Liver (tissue), 3 donors: ENCODE data around the gene DSTN.

Source experiments
- TAF1 ChIP-seq: conservative IDR thresholded peaks from 2 replicates; pipeline ENCODE4 v1.6.1; 2016; ENCODE audit warnings: antibody characterized with exemption, mild to moderate bottlenecking
- TF ChIP-seq, protein P1 (sequence below): fragments of 150-350 bp; IDR thresholded peaks from 2 replicates; pipeline ENCODE4 v1.5.1; 2017; ENCODE audit warnings: improper control_type of control experiment, low read depth, low read length; ENCODE audit not compliant: missing input control
- donor health status: healthy.
- donor health status: healthy.

DNA sequence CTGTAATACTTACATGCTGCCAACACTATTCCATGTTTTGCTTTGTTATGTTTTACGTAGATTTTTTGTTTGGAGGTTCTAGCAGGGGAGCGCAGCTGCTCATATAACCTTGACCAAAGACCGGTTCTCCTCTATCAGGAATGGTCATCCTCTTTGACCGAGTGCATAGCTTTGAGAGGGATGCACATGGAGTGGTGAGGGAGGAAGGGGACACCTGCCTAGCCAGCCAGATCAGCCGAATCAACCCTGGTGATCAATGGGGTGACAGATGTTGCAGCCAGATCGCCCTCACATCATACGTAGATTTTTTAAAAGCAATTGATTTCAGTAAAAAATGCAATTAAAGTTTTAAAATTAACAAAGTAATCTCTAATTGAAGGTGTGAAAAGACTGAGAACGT, 6.3 kb downstream of the DSTN start:
- TF ChIP-seq, protein P1, sequence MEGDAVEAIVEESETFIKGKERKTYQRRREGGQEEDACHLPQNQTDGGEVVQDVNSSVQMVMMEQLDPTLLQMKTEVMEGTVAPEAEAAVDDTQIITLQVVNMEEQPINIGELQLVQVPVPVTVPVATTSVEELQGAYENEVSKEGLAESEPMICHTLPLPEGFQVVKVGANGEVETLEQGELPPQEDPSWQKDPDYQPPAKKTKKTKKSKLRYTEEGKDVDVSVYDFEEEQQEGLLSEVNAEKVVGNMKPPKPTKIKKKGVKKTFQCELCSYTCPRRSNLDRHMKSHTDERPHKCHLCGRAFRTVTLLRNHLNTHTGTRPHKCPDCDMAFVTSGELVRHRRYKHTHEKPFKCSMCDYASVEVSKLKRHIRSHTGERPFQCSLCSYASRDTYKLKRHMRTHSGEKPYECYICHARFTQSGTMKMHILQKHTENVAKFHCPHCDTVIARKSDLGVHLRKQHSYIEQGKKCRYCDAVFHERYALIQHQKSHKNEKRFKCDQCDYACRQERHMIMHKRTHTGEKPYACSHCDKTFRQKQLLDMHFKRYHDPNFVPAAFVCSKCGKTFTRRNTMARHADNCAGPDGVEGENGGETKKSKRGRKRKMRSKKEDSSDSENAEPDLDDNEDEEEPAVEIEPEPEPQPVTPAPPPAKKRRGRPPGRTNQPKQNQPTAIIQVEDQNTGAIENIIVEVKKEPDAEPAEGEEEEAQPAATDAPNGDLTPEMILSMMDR, result no peak
- no peak for TF ChIP-seq TAF1
